Lung (tissue), 16 donors: ENCODE measurements around the gene MDM4. TPM values are rescaled to one million over a fixed set of nuclear protein-coding genes. Genes with fewer than 3 reads are reported as not detected.

Experiments
- ATAC-seq: fragments of 200-7000 bp; cut with Tn5 transposase; one replicate; pipeline ENCODE4 v1.9.1; 2020; ENCODE audit warnings: moderate number of reproducible peaks; ENCODE audit not compliant: insufficient read depth, low FRiP score
- DNase-seq, 3 donors: peaks; one replicate each; pipeline ENCODE4 v3.0.0-alpha.2; 2013 to 2017
- H3K27ac ChIP-seq, 2 donors: one replicate each; pipeline ENCODE4 v1.5.1; 2013; ENCODE audit warnings: mild to moderate bottlenecking in 2 of 2, moderate library complexity in 2 of 2, control low read depth in 1 of 2, inconsistent platforms in 1 of 2, low read depth in 1 of 2, low read length in 1 of 2
- H3K27me3 ChIP-seq, 3 donors: one replicate each; pipeline ENCODE4 v1.5.1; 2013; ENCODE audit warnings: low read length in 2 of 3; ENCODE audit not compliant: control insufficient read depth in 3 of 3, insufficient read depth in 3 of 3
- H3K36me3 ChIP-seq, 4 donors: one replicate each; pipeline ENCODE4 v1.5.1; 2013; ENCODE audit warnings: low read length in 4 of 4, mild to moderate bottlenecking in 1 of 4, moderate library complexity in 1 of 4; ENCODE audit not compliant: control insufficient read depth in 4 of 4, insufficient read depth in 4 of 4
- H3K4me1 ChIP-seq, 5 donors: one replicate each; pipeline ENCODE4 v1.5.1; 2013; ENCODE audit warnings: low read length in 5 of 5, mild to moderate bottlenecking in 2 of 5, moderate library complexity in 1 of 5; ENCODE audit not compliant: control insufficient read depth in 5 of 5, insufficient read depth in 5 of 5
- H3K4me3 ChIP-seq: one replicate; pipeline ENCODE4 v1.5.1; 2013; ENCODE audit warnings: mild to moderate bottlenecking, control low read depth, moderate library complexity
- H3K9ac ChIP-seq, 2 donors: one replicate each; pipeline ENCODE4 v1.5.1; 2013; ENCODE audit warnings: low read length in 2 of 2, control low read depth in 1 of 2; ENCODE audit not compliant: insufficient read depth in 1 of 2
- H3K9me3 ChIP-seq, 4 donors: one replicate each; pipeline ENCODE4 v1.5.1; 2013; ENCODE audit warnings: low read length in 3 of 4, mild to moderate bottlenecking in 1 of 4, moderate library complexity in 1 of 4; ENCODE audit not compliant: control insufficient read depth in 4 of 4, insufficient read depth in 3 of 4
- CTCF ChIP-seq: IDR thresholded peaks from 2 replicates; pipeline ENCODE4 v1.5.1; 2012; ENCODE audit warnings: mild to moderate bottlenecking; ENCODE audit errors: control extremely low read depth, extremely low read depth
- WGBS, 2 donors: extraction: QIAGEN DNeasy Blood & Tissue Kit; methylation state at CpG; one replicate each; pipeline ENCODE4 v1.1.7; 2013; 5-methylcytosine and 5-hydroxymethylcytosine counted together
- long read RNA-seq, 5 donors: transcript quantifications; one replicate each; lab custom pipeline, GENCODE V29; 2026
- polyA plus RNA-seq, 2 donors: library from polyadenylated mRNA; stranded (reverse); fragments of 200-250 nt; gene quantifications; one replicate each; pipeline ENCODE4 v1.2.1, GENCODE V29; 2013
- total RNA-seq, 2 donors: library from RNA; depleted of rRNA in 1 of 2; stranded (reverse); fragments of >200 nt in 1 of 2; gene quantifications; one replicate each; pipeline ENCODE4 v1.2.1, GENCODE V29; 2014 to 2021
- donor health status: control.
- donor health status: control.
- donor health status: Bipolar disorder and iron deficiency.
- donor health status: healthy.
- donor health status: DM: yes; HTN: yes; CAD: no.

The MDM4 gene
- total RNA-seq (100 to 1,000 TPM in 1 of 2 donors, 10 to 100 TPM in 1; 62.1 to 138 TPM), polyA plus RNA-seq (10 to 100 TPM in 1 of 2 donors, 1 to 10 TPM in 1; 5.6 to 15.6 TPM)
- long read RNA-seq, donor 1, partial matches to known transcripts = 0 of 7 reads
- long read RNA-seq, donor 1, other reads (novel, unspliced or antisense) = 5 of 7 reads
- long read RNA-seq, donor 2, full-length matches to known transcripts = 2 of 9 reads
- long read RNA-seq, donor 2, partial matches to known transcripts = 7 of 9 reads
- long read RNA-seq, donor 2, other reads (novel, unspliced or antisense) = 0 of 9 reads
- long read RNA-seq, donor 3, full-length matches to known transcripts = 5 of 11 reads
- long read RNA-seq, donor 3, partial matches to known transcripts = 0 of 11 reads
- long read RNA-seq, donor 3, other reads (novel, unspliced or antisense) = 6 of 11 reads
- long read RNA-seq, donor 4, full-length matches to known transcripts = 3 of 3 reads
- long read RNA-seq, donor 4, partial matches to known transcripts = 0 of 3 reads
- long read RNA-seq, donor 4, other reads (novel, unspliced or antisense) = 0 of 3 reads
- long read RNA-seq, donor 5, full-length matches to known transcripts = 4 of 4 reads
- long read RNA-seq, donor 5, partial matches to known transcripts = 0 of 4 reads
- long read RNA-seq, donor 5, other reads (novel, unspliced or antisense) = 0 of 4 reads

- no peak for TF ChIP-seq CTCF
- Histone ChIP-seq H3K27ac (peak within 1 kb of the TSS; percentile 97 to 98), H3K4me3 (peak within 1 kb of the TSS; percentile 90), H3K27me3 (no peaks in the 10 kb centered on the region), H3K9ac (peak within 1 kb of the TSS; percentile 81 to 94), H3K4me1 (peaks cover 0 to 18% (median 8%) of the 10 kb centered on the region in 5 donors), H3K9me3 (no peaks in the 10 kb centered on the region), H3K36me3 (peaks cover 0 to 12% (median under 1%) of the 10 kb centered on the region in 4 donors)
- DNase-seq (peak; percentile 94 to 98 (median 97)), ATAC-seq (peak; percentile 90)
- whole genome bisulfite sequencing, 2 donors = 0% methylated on average over 43 of the region's 43 CpGs
Observed at GRCh38 chr1:204516180-204516879, at the start of gene MDM4. Gene MDM4 (plus strand): TSS chr1:204516406. CDS start chr1:204525519, 9,113 bp downstream.

- Histone ChIP-seq H3K9ac (no peak overlapping the region), H3K27me3 (no peaks in the 10 kb centered on the region), H3K9me3 (no peaks in the 10 kb centered on the region), H3K27ac (peak overlapping the region; percentile 77 to 84), H3K4me1 (peaks cover 0 to 28% (median 11%) of the 10 kb centered on the region in 5 donors), H3K36me3 (peaks cover 0 to 22% (median 4%) of the 10 kb centered on the region in 4 donors), H3K4me3 (no peak overlapping the region)
- no peak for TF ChIP-seq CTCF
- ATAC-seq = no peak
- no peak for DNase-seq
- whole genome bisulfite sequencing, 2 donors = 65 to 78% methylated on average over 17 of the region's 17 CpGs
Observed at GRCh38 chr1:204466416-204467405, 49.5 kb upstream of the MDM4 start.

GRCh38 chr1:204468206-204468605 is 48.0 kb upstream of the MDM4 start:
- peaks cover 0 to 25% (median 11%) of the 10 kb centered on the region in 5 donors for H3K4me1 ChIP-seq
- H3K27ac ChIP-seq = peak overlapping the region in 1 of 2 donors; percentile 58
- no peak overlapping the region for H3K9ac ChIP-seq
- ATAC-seq = no peak
- no peaks in the 10 kb centered on the region for H3K27me3 ChIP-seq
- no peaks in the 10 kb centered on the region for H3K9me3 ChIP-seq
- WGBS, 2 donors = 83 to 95% methylated on average over 10 of the region's 10 CpGs
- no peak overlapping the region for H3K4me3 ChIP-seq
- H3K36me3 ChIP-seq = peaks cover 0 to 20% (median 4%) of the 10 kb centered on the region in 4 donors
- DNase-seq = no peak
- TF ChIP-seq CTCF = no peak
